Measurements from ENCODE around the gene ABCB1. TPM values are rescaled to one million over a fixed set of nuclear protein-coding genes. Genes with fewer than 3 reads are reported as not detected.

ABCB1 gene
- total and polyA plus RNA-seq, 10 of the 15 experiments (the other 5 are each of a cell fraction or from before 2014, with no cell fraction given): 0.40 to 13.9 (median 1.9) TPM

DNA sequence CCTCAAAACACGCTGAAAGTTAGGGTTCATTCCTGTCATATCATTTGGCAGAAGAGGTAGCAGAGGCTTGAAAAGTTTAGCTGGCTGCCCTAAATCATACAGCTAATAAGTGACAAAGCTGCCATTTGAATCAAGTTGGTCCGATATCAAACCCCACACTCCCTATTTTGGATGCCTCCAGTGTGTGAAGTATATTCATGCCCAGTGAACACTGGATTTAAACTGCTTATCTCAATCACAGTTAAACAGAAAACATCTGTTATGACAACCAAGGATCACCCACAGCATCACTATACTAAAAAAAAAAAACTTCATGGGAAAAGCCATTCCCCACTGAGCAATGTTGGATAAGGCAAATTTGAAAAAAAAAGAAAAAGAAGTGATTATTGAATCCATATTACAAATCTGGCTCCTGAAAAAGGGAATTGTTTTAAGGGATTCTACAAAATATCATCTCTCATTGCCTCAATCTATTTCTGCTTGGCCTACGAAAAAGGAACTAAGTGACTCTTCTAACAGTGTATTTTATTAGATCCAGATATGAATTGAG, 48.3 kb downstream of the ABCB1 start:
- BruUV-seq (replicated peaks): no TSS peak
- Histone ChIP-seq H3K36me3 (ENCODE audit: control insufficient read depth in 2 of 2, insufficient read depth in 2 of 2, low read length in 1 of 2) (no peaks in the 10 kb centered on the region; a peak in 1 of 4 replicates), H3K27ac (ENCODE audit: control insufficient read depth, insufficient read depth) (no peak overlapping the region), H4K20me1 (ENCODE audit: control insufficient read depth, insufficient read depth) (no peaks in the 10 kb centered on the region), H3K27me3 (replicated peaks in 1 of 2; ENCODE audit: control insufficient read depth in 2 of 2, insufficient read depth in 2 of 2, low read length in 1 of 2) (no peaks in the 10 kb centered on the region), H3K9ac (ENCODE audit: control insufficient read depth, insufficient read depth, low read length) (no peak overlapping the region), H2AFZ (ENCODE audit: control insufficient read depth, low read depth, low read length) (no peak overlapping the region), H3K79me2 (ENCODE audit: control insufficient read depth, insufficient read depth, low read length) (no peaks in the 10 kb centered on the region), H3K4me1 (ENCODE audit: control insufficient read depth, insufficient read depth, low read length) (no peaks in the 10 kb centered on the region), H3K4me2 (ENCODE audit: control insufficient read depth, insufficient read depth) (no peak overlapping the region), H3K4me3 (no peak overlapping the region), H3K9me3 (replicated peaks; ENCODE audit: control insufficient read depth, insufficient read depth, low read length) (no peaks in the 10 kb centered on the region)
- intact Hi-C loops (cut with micrococcal nuclease; ENCODE audit: unreplicated experiment): no loop called here
- 65% methylated on average over 3 of the region's 3 CpGs for WGBS (ENCODE audit: insufficient coverage, insufficient replicate concordance, low lambda C conversion rate, missing lambda C conversion rate)
- ChIA-PET POLR2A (no interaction called here), CTCF (interaction anchor here (0.8 kb wide), 1 partner anchor 11 kb away, joined by 3 read pairs; no protein-coding TSS in a partner anchor), RAD21 (ENCODE audit: unreplicated experiment) (no interaction called here), SMC1A (ENCODE audit: uncharacterized antibody, unreplicated experiment) (interaction anchor here (1.2 kb wide), 1 partner anchor 19 kb away, joined by 3 read pairs; no protein-coding TSS in a partner anchor)
- no peak for DNase-seq (ENCODE audit: low read depth, low spot score)
- in situ Hi-C loops (cut with MboI): no loop called here
- no peak for ATAC-seq
- TF ChIP-seq, protein P1, sequence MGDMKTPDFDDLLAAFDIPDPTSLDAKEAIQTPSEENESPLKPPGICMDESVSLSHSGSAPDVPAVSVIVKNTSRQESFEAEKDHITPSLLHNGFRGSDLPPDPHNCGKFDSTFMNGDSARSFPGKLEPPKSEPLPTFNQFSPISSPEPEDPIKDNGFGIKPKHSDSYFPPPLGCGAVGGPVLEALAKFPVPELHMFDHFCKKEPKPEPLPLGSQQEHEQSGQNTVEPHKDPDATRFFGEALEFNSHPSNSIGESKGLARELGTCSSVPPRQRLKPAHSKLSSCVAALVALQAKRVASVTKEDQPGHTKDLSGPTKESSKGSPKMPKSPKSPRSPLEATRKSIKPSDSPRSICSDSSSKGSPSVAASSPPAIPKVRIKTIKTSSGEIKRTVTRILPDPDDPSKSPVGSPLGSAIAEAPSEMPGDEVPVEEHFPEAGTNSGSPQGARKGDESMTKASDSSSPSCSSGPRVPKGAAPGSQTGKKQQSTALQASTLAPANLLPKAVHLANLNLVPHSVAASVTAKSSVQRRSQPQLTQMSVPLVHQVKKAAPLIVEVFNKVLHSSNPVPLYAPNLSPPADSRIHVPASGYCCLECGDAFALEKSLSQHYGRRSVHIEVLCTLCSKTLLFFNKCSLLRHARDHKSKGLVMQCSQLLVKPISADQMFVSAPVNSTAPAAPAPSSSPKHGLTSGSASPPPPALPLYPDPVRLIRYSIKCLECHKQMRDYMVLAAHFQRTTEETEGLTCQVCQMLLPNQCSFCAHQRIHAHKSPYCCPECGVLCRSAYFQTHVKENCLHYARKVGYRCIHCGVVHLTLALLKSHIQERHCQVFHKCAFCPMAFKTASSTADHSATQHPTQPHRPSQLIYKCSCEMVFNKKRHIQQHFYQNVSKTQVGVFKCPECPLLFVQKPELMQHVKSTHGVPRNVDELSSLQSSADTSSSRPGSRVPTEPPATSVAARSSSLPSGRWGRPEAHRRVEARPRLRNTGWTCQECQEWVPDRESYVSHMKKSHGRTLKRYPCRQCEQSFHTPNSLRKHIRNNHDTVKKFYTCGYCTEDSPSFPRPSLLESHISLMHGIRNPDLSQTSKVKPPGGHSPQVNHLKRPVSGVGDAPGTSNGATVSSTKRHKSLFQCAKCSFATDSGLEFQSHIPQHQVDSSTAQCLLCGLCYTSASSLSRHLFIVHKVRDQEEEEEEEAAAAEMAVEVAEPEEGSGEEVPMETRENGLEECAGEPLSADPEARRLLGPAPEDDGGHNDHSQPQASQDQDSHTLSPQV (IDR thresholded peaks at IDR 0.05): no peak
- no peak for TF ChIP-seq SREBF1 (IDR thresholded peaks at IDR 0.05; ENCODE audit: low read length)
- no peak for FAIRE-seq

Data from GM12878 (cell line).